GM11168 (cell line): ENCODE measurements around the gene ABCA2.

Source experiments
- in situ Hi-C: fragments of 300-500 bp; cut with MboI; formaldehyde crosslinking; loops from one replicate; pipeline ENCODE4 v1.12.0; 2022; ENCODE audit warnings: low sequenced_read_pairs; ENCODE audit not compliant: unreplicated experiment

ABCA2 gene

DNA sequence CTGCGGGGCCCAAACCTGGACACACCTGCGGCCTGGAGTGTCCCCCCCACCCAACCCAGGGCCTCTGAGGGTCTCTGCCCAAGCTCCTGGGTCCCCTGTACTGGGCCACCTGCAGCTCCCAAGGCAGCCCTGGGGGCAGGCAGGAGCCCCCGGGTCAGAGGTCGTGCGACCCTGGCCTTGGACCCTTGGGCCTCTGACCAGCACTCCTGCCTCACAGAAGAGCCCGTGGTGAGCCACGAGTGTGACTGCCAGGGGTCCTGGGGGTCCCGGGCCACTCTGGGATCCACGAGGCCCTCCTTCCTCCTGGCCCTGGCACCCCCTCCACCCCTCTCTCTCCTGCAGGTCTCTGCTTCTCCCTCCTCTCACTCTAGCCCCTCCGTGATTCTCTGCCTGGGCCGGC is 55.7 kb downstream of the ABCA2 start:
- in situ Hi-C loops = no loop called here

DNA sequence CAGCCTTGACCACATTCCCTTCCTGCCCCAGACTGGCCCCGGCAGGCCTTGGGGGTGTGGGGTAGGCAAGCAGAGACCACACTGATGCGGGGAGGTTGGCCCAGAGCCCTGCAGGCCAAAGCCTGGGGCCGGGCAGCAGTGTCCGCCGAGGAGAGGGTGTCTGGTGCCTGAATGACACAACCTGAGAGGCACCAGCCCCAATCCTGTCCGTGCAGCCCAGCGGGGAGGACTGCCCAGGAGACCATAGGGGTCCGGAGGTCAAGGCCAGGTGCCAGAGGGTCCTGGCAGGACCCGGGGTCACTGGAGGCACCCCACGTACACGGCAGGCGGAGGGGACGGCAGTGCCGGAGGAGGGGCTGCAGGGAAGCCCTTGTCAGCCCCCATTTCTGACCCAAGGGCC is 56.3 kb downstream of the ABCA2 start:
- in situ Hi-C loops = no loop called here

DNA sequence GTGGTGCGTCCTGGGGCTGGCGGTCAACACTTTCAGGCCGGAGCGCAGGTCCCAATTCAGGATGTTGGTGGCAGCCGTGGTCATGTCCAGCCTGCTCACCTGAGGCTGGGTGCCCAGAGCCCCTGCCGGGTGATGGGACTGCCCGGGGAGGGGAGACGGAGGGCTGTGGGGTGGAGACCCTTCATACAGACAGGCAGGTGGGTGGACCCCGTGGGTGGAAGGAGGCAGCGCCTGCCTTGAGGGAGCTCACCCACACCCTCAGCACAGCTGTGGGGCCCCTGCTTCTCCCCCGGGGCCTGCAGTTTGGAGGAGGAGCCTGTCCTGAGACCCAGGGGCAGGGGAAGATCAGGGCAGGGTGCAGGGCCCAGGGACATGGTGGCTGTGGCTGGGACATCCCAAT is 57.7 kb downstream of the ABCA2 start:
- in situ Hi-C loops = no loop called here

DNA sequence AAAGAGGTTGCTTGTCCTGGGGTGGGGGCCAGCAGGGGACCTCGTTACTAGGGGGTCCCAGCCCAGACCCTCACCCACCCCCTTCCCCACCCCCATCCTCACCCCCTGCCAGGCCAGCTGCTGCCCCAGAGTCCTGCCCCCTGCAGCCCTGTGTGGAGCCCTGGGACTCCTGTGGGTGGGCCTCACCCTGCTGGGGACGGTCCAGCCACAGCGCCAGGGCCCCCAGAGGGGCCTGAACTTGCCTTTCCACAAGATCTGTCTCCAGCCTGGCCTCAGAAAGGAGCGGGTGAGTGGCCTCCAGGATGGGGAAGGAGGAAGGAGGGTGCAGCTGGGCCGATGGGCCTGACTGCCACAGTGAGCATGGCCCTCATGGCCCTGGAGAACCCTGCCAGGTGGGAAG is 58.3 kb downstream of the ABCA2 start:
- in situ Hi-C loops = no loop called here

DNA sequence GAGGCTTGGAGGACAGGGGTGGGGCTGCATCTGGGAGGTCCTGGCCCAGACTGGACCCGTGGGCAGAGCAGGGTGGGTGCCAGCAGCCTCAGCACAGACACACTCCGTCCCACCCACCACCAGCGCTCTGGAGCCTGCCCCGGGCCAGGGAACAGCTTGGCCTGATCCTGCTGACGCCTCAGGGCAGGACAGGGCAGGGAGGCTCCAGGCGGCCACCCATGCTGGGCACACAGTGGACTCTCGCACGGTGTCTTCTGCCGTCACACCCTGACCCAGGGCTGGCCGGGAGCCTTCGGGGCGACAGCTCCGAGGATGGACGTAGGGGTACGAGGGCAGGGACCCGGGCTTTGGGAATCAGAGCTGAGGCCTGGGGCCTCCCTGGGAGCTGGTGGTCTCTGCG is 58.9 kb downstream of the ABCA2 start:
- in situ Hi-C loops = no loop called here

- in situ Hi-C loops = no loop called here
Measured at GRCh38 chr9:136968333-136969127, 59.5 kb downstream of the ABCA2 start.

DNA sequence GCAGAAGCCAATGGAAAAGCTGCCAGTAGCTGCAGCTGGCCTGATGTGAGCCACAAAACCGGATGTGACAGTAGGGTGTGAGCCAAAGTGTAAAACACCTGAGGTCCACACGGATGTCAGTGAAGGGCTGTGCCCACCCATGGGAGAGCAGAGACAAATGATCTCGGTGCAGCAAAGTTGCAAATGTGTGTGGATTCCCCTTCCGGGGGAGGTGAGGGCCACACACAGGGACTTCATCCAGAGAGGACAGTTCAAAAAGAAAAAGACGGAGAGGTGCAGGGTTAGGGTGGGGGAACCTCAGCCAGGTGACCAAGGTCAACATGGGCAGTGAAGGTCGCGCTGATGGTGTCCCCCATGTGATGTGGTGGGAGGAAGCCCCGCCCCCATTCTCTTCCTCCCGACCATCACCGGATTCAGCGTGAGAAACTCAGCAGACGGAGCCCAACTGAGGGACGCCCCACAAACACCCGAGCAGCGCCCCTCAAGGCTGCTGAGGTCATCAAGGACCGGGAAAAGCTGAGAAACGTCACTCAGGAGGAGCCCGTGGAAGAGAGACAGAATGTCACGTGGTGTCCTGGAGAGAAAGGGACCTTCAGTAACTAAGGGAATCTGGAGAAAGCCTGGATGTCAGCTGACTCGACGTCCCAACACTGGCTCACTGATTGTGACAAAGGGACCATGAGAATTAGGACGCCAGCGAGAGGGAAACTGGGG is 62.1 kb downstream of the ABCA2 start:
- in situ Hi-C loops = no loop called here

GRCh38 chr9:136964833-136965422 is 63.1 kb downstream of the ABCA2 start:
- in situ Hi-C loops = no loop called here

GRCh38 chr9:136964171-136964689 is 63.8 kb downstream of the ABCA2 start:
- in situ Hi-C loops = no loop called here

GRCh38 chr9:136963751-136964150 is 64.3 kb downstream of the ABCA2 start:
- in situ Hi-C loops = no loop called here

- in situ Hi-C loops = no loop called here
Measured at GRCh38 chr9:136963341-136963740, 64.7 kb downstream of the ABCA2 start.

- in situ Hi-C loops = no loop called here
Measured at GRCh38 chr9:136962701-136963248, 65.3 kb downstream of the ABCA2 start.

GRCh38 chr9:136962163-136962562 is 65.9 kb downstream of the ABCA2 start:
- in situ Hi-C loops = no loop called here

DNA sequence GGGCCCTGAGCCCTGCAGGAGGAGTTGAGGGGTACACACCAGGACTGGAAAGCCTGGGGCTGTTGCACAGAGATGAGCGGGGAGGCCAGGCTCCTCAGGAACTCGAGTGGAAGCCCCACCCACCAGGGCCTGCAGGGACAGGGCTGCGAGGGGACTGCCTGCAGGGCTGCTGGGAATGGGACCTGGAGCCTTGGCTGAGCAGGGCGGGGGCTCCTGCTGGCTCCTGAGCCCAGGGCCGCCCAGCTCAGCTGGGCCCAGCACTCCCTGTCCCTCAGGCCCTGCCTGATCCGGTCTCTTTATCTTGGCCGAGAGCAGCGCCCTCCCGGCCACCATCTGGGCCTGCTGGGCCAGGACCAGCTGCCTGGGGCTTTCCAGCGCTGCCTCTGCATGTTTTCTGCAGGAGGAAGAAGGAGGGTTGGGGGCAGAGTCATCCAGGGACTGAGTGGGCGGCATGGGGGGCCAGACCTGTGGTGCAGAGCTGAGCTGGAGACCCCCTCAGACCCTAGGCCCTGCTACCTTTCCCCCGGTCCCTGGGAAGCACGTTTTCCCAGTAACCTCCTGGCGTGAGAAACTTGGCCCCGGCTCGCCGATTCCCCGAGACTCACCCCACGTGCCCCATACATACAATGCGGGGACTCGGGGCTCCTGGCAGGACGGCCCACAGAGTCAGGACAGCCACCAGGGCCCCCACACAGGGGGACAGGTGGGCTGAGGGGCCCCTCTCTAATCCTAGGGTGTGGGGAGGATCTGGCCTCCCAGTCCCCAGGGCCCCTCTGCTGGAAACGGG is 66.6 kb downstream of the ABCA2 start:
- in situ Hi-C loops = no loop called here

DNA sequence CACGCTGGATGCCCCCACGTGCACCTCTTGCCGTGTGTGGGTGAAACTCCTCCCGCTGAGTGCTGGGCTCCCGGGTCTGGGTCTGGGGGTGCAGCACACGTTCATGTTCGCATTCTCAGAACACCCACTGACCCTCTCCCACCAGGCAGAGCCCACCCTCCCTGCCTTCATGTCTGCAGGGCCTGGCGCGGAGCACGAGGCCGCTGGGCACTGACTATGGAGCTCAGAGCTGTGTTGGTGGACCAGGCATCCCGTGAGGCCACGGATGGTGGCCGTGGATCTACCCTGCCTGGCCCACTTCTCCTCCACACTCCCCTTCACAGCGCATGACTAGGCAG is 67.1 kb downstream of the ABCA2 start:
- in situ Hi-C loops = no loop called here

DNA sequence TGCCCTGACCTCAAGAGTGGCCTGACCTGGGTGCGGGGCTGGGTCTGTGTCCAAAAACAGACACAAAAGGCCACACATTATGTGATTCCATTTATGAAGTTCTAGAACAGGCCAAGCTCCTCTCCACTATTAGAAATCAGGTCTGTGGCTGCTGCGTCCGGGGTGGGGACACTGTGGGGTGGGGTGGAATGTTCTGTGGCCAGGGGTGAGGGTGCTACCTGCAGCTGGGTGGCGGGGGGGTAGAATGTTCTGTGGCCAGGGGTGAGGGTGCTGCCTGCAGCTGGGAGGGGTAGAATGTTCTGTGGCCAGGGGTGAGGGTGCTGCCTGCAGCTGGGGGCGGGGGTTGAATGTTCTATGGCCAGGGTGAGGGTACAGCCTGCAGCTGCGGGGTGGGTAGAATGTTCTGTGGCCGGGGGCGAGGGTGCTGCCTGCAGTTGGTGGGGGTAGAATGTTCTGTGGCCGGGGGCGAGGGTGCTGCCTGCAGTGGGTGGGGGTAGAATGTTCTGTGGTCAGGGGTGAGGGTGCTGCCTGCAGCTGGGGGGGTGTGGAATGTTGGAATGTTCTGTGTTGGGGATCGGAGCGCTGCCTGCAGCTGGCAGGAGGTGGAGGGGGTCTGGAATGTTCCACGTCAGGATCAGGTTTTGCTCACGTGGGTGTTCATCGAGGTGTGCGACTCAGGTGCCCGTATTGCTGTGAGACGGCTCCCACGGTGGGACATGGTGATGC is 67.7 kb downstream of the ABCA2 start:
- in situ Hi-C loops = no loop called here

DNA sequence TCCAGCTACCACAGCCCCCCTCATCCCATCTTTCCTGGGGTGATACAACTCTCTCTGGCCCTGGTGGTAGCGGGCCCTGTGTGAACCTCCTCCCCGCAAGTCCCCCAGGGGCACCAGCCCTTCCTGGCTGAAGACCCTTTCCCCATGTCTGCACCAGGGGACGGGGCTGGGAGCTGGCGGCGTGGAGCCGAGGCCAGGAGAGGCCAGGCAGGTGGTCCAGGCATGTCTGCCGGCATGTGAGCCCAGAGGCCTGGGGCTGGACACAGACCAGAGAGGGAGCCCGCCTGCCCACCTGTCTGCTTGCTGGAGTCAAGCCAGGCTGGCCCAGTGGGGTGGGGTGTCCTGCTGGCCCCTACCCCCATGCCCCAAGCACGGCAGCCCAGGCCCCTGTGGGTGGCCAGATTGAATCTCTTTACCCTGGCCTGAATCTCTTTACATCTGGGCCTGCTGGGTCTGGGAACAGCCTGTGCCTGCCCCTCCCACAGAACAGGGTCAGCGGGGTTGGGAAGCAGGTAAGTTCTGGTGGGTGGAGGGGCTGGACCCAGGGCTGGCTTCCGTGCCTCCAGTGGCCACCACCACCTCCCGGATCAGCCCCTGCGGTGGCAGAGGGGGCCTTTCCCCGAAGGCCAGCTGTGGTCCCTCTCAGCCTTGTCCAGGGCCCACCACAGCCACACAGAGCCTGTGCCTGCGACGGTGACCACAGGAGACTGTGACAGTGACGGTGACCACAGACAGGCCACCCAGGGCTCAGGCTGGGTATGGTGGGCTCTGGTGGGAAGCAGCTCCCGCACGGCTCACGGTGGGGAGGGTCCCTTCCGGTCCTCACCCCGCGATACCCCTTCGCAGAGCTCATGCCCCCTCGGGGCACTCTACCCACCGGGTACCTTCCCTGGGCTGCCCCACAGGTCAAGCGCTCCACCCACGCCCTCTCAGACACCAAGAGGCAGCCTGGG is 68.9 kb downstream of the ABCA2 start:
- in situ Hi-C loops = no loop called here

- in situ Hi-C loops = no loop called here
Measured at GRCh38 chr9:136958473-136958872, 69.6 kb downstream of the ABCA2 start.

- in situ Hi-C loops = no loop called here
Measured at GRCh38 chr9:136957901-136958300, 70.1 kb downstream of the ABCA2 start.
